Adrenal gland (tissue), 12 donors: Measurements from ENCODE around the gene VDAC2. TPM values are rescaled to one million over a fixed set of nuclear protein-coding genes. Genes with fewer than 3 reads are reported as not detected.

Experiments
- DNase-seq, 7 donors: peaks; one replicate each; pipeline ENCODE4 v3.0.0-alpha.2; 2019 to 2020
- H3K27ac ChIP-seq, 5 donors: fragments of 200-600 bp; sonication (generic) in 4 of 5; 1 replicate in 3 of 5; 2 replicates in 2 of 5; pipeline versions ENCODE4 v1.5.1 to v1.8.0; 2016 to 2020; ENCODE audit warnings: mild to moderate bottlenecking in 1 of 5
- H3K27me3 ChIP-seq: fragments of 200-600 bp; 2 replicates; pipeline ENCODE4 v1.8.0; 2021
- H3K36me3 ChIP-seq, 2 donors: fragments of 200-600 bp; replicated peaks in 1 of 2; 1 replicate in 1 of 2; 2 replicates in 1 of 2; pipeline versions ENCODE4 v1.5.1 to v1.8.0; 2018 to 2022
- H3K4me1 ChIP-seq, 2 donors: fragments of 200-600 bp; replicated peaks in 1 of 2; 1 replicate in 1 of 2; 2 replicates in 1 of 2; pipeline versions ENCODE4 v1.5.1 to v1.8.0; 2018 to 2021
- H3K4me3 ChIP-seq, 4 donors: fragments of 200-600 bp; sonication (generic) in 3 of 4; one replicate each; pipeline ENCODE4 v1.5.1; 2016 to 2018
- H3K9me3 ChIP-seq, 3 donors: fragments of 200-600 bp; sonication (generic) in 1 of 3; replicated peaks in 1 of 3; 1 replicate in 2 of 3; 2 replicates in 1 of 3; pipeline versions ENCODE4 v1.5.1 to v1.8.0; 2016 to 2021
- POLR2A ChIP-seq, 2 donors: fragments of 450-650 bp; IDR thresholded peaks; one replicate each; pipeline ENCODE4 v1.6.1; 2017; ENCODE audit warnings: antibody characterized with exemption in 2 of 2, mild to moderate bottlenecking in 2 of 2, moderate library complexity in 1 of 2
- WGBS, 4 donors: extraction: QIAGEN DNeasy Blood & Tissue Kit in 2 of 4; methylation state at CpG; one replicate each; pipeline versions ENCODE4 v1.1.5 to v1.1.7; 2013 to 2017; 5-methylcytosine and 5-hydroxymethylcytosine counted together
- intact Hi-C, 2 donors: fragments of 100-400 bp; cut with DNase I; formaldehyde crosslinking; loops; one replicate each; pipeline versions ENCODE4 v1.14.1 to v1.15.0; 2022 to 2023
- polyA plus RNA-seq, 3 donors: library from polyadenylated mRNA; stranded (reverse); fragments of 200-250 nt in 2 of 3; fragments of 350-450 nt in 1 of 3; fragmentation: Illumina TruSeq in 1 of 3; extraction: RNeasy Lipid Tissue Mini Kit (QIAGEN cat#74804) in 1 of 3; gene quantifications; one replicate each; pipeline ENCODE4 v1.2.3, GENCODE V29; 2013 to 2014
- total RNA-seq, 9 donors: library from RNA; depleted of rRNA in 4 of 9; stranded (reverse); fragments of >200 nt in 4 of 9; fragments of 120-200 nt in 1 of 9; fragmentation: NEBNext Ultra II Directional in 1 of 9; extraction: Animal tissue kit (Norgen Biotek cat#: 25700) in 1 of 9; gene quantifications; one replicate each; pipeline versions ENCODE4 v1.1.0 to v1.2.4, GENCODE V29; 2013 to 2023
- TF ChIP-seq, protein P1 (sequence below), 6 experiments: fragments of 450-650 bp in 4 of 6; fragments of 200-600 bp in 2 of 6; sonication (generic) in 1 of 6; IDR thresholded peaks; 1 replicate in 5 of 6; 2 replicates in 1 of 6; pipeline versions ENCODE4 v1.5.1 to v1.8.0; 2016 to 2021; ENCODE audit warnings: antibody characterized with exemption in 6 of 6, mild to moderate bottlenecking in 2 of 6, moderate library complexity in 1 of 6
- donor health status: healthy with polysubstance abuse.
- donor health status: Bipolar disorder and iron deficiency.
- donor health status: DM: yes; HTN: yes; CAD: no.
- donor health status: DM: no; HTN: no; CAD: no.
- donor health status: DM: no; HTN: no; CAD: no.
- donor health status: DM: yes; HTN: yes; CAD: no.

Gene VDAC2
- total and polyA plus RNA-seq, 12 donors: 83.2 to 297 (median 183) TPM

DNA sequence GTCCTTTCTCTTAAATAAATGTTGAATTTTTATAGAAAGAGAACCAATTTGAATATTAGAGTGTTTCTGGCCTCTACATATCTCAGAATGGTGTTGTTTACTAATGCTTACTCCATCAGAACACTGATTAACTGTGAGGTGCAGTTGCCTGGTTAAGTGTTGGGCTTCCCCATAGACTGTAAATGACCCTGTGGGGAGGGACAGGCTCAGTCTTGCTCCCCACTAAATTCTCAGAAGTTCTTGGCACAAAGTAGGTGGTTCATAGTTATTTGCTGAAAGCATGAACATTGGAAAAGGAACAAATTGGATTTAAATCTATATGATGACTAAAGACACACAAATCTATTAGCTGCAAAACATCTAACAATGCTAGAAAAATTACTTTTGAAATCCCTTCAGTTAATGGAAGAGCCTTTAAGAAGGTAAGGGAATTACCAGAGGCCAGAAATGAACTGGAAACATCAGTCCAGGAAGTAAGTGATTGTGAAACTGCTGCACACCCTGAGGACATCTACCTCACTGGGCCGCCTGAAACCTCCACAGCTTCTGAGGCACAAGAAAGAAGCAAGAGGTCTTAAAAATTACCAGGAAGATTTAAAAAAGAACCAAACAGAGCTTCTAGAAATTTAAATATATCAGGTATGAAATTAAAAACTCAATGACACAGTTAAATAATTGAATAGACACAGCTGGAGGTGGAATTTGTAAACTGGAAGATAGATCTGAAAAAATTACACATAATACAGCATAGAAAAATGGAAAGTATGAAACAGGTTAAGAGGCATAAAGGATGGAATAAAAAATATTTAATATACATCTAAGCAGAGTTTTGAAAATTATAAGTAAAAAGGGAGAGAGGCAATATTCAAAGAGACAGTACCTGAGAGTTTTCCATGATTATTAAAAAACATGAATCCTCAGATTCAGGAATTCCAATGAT lies 43.0 kb downstream of the VDAC2 start:
- intact Hi-C loops: no loop called here
- H3K9me3 ChIP-seq: peaks cover 0 to 11% (median 0%) of the 10 kb centered on the region in 3 donors
- H3K27ac ChIP-seq: no peak overlapping the region
- WGBS, 4 donors: 88 to 97% (median 97%) methylated on average over 1 of the region's 1 CpG
- no peak for DNase-seq
- H3K4me1 ChIP-seq: no peaks in the 10 kb centered on the region
- no peaks in the 10 kb centered on the region for H3K36me3 ChIP-seq
- no peaks in the 10 kb centered on the region for H3K27me3 ChIP-seq
- H3K4me3 ChIP-seq: no peak overlapping the region
- TF ChIP-seq, protein P1, sequence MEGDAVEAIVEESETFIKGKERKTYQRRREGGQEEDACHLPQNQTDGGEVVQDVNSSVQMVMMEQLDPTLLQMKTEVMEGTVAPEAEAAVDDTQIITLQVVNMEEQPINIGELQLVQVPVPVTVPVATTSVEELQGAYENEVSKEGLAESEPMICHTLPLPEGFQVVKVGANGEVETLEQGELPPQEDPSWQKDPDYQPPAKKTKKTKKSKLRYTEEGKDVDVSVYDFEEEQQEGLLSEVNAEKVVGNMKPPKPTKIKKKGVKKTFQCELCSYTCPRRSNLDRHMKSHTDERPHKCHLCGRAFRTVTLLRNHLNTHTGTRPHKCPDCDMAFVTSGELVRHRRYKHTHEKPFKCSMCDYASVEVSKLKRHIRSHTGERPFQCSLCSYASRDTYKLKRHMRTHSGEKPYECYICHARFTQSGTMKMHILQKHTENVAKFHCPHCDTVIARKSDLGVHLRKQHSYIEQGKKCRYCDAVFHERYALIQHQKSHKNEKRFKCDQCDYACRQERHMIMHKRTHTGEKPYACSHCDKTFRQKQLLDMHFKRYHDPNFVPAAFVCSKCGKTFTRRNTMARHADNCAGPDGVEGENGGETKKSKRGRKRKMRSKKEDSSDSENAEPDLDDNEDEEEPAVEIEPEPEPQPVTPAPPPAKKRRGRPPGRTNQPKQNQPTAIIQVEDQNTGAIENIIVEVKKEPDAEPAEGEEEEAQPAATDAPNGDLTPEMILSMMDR (IDR thresholded peaks at IDR 0.05): no peak
- no peak for TF ChIP-seq POLR2A (IDR thresholded peaks at IDR 0.05)

DNA sequence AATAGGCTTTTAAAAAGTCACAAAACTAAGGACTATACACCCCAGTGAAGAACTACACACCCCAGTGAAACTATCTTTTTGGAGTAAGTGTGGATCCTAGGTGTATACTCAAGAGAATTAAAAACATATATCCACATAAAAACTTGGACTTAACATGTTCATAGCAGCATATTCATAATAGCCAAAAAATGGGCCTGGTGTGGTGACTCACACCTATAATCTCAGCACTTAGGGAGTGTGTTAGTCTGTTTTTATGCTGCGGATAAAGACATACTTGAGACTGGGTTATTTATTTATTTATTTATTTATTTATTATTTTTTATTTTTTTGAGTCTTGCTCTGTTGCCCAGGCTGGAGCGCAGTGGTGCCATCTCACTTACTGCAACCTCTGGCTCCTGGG lies 44.1 kb downstream of the VDAC2 start:
- no peak overlapping the region for H3K4me3 ChIP-seq
- no peaks in the 10 kb centered on the region for H3K4me1 ChIP-seq
- 97 to 100% (median 100%) methylated on average over 2 of the region's 2 CpGs for WGBS, 4 donors
- H3K27ac ChIP-seq: no peak overlapping the region
- peaks cover 0 to 11% (median 0%) of the 10 kb centered on the region in 3 donors for H3K9me3 ChIP-seq
- intact Hi-C loops: no loop called here
- no peaks in the 10 kb centered on the region for H3K27me3 ChIP-seq
- DNase-seq: no peak
- TF ChIP-seq, protein P1 (IDR thresholded peaks at IDR 0.05): no peak
- no peak for TF ChIP-seq POLR2A (IDR thresholded peaks at IDR 0.05)
- H3K36me3 ChIP-seq: no peaks in the 10 kb centered on the region

DNA sequence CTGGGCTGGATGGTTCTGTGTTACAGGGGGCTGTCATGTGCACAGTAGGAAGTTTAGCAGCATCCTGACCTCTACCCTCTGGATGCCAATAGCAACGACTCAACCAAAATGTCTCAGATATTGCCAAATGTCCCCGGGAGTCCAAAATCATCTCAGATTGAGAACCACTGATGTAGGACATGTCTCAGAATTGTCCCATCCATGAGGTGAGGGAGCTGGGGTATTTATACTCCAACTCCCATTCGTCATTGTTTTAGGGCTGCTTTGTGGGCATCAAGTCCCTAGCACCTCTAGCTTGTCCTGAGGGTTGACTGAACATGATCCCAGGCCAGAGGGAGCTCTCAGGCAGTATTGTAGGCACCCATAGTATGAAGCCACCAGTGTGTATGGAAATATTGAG lies 50.4 kb downstream of the VDAC2 start:
- Histone ChIP-seq H3K27me3 (no peaks in the 10 kb centered on the region), H3K27ac (no peak overlapping the region), H3K36me3 (no peaks in the 10 kb centered on the region), H3K4me3 (no peak overlapping the region), H3K4me1 (no peaks in the 10 kb centered on the region), H3K9me3 (no peaks in the 10 kb centered on the region)
- TF ChIP-seq POLR2A (IDR thresholded peaks at IDR 0.05): no peak
- TF ChIP-seq, protein P1 (IDR thresholded peaks at IDR 0.05): no peak
- intact Hi-C loops: no loop called here
- WGBS, 4 donors: 61 to 79% (median 72%) methylated on average over 3 of the region's 3 CpGs
- no peak for DNase-seq

DNA sequence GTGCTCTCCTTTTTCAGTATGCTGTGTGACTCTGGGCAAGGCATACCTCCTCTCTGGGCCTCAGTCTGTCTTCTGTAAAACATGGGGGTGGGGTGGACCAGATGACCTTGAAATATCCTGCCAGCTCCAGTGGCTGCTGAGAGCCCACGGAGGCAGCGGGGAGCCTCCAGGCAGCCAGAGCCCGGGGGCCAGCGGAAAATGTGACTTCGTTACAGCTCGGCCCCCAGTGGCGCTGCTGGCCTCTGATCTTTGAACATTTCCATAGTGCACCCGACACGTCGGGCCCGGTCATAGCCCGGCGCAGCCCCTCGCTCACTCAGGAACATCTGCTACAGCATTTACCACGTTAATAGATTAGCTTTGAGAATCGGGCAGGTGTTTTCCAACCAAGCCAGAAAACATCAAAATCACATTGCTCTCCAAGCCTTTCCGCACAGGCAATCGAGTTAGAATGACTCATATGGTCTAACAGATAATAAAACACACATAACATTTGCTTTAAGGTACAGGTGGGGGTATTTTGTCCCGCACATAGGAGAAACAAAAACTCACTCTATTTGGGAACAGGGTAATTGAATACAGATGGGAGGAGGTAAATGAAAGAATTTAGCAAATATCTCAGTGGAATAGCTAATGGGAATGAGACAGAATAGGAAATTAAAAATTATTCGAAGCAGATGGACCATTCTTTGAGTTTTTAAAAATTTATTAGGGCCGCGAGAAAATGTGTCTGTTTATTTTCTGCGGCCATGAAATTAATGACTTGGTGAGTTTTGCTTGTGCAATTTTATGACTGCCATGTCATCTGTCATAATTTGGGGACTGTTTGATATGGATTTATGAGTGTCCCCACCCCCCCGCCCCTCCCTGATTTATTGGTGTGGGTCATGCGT lies 51.5 kb downstream of the VDAC2 start:
- Histone ChIP-seq H3K9me3 (no peaks in the 10 kb centered on the region), H3K4me1 (no peaks in the 10 kb centered on the region), H3K27ac (no peak overlapping the region), H3K4me3 (no peak overlapping the region), H3K36me3 (no peaks in the 10 kb centered on the region), H3K27me3 (no peaks in the 10 kb centered on the region)
- DNase-seq: no peak
- intact Hi-C loops: no loop called here
- 66 to 76% (median 69%) methylated on average over 11 to 25 of the region's 25 CpGs for WGBS, 4 donors
- TF ChIP-seq, protein P1 (IDR thresholded peaks at IDR 0.05): no peak
- TF ChIP-seq POLR2A (IDR thresholded peaks at IDR 0.05): no peak
